ENCODE measurements around the gene GFRA4. TPM values are rescaled to one million over a fixed set of nuclear protein-coding genes. Genes with fewer than 3 reads are reported as not detected.

The GFRA4 gene
- total RNA-seq, 1 experiment from 2014 or later = not detected

Other genes with a start within 250 kb of the GFRA4 start
- gene ATRN, start 192.4 kb downstream of the GFRA4 start, total RNA-seq (2014; rRNA removed; shearing (Covaris generic)) = 11.2 and 21.6 TPM in 2 replicates
- 1.4 TPM in 1 of 2 replicates, not detected in the other for gene ADAM33, start 18.6 kb upstream of the GFRA4 start, total RNA-seq (2014; rRNA removed; shearing (Covaris generic))
- gene SIGLEC1, start 49.2 kb upstream of the GFRA4 start, total RNA-seq (2014; rRNA removed; shearing (Covaris generic)) = not detected in 2 replicates
- not detected in 2 replicates for gene HSPA12B, start 69.3 kb upstream of the GFRA4 start, total RNA-seq (2014; rRNA removed; shearing (Covaris generic))
- gene ADISSP, start 104.4 kb upstream of the GFRA4 start, total RNA-seq (2014; rRNA removed; shearing (Covaris generic)) = 95.8 and 107 TPM in 2 replicates
- gene SPEF1, start 118.0 kb upstream of the GFRA4 start, total RNA-seq (2014; rRNA removed; shearing (Covaris generic)) = 2.4 and 3.0 TPM in 2 replicates
- 42.5 and 46.8 TPM in 2 replicates for gene CENPB, start 123.3 kb upstream of the GFRA4 start, total RNA-seq (2014; rRNA removed; shearing (Covaris generic))
- 7.2 and 14.9 TPM in 2 replicates for gene CDC25B, start 132.9 kb upstream of the GFRA4 start, total RNA-seq (2014; rRNA removed; shearing (Covaris generic))
- 9.8 and 17.8 TPM in 2 replicates for gene AP5S1, start 157.1 kb upstream of the GFRA4 start, total RNA-seq (2014; rRNA removed; shearing (Covaris generic))
- gene MAVS, start 183.4 kb upstream of the GFRA4 start, total RNA-seq (2014; rRNA removed; shearing (Covaris generic)) = 14.1 and 16.3 TPM in 2 replicates
- 58.6 and 65.2 TPM in 2 replicates for gene PANK2, start 226.0 kb upstream of the GFRA4 start, total RNA-seq (2014; rRNA removed; shearing (Covaris generic))

All from G401 (cell line).